Neuronal stem cell (in vitro differentiated cells): ENCODE data around the gene RSU1. TPM values are rescaled to one million over a fixed set of nuclear protein-coding genes. Genes with fewer than 3 reads are reported as not detected.
A peak's percentile ranks its signal among the peaks of the same experiment; 100 is the strongest.

Experiments
- DNase-seq: peaks from one replicate; pipeline ENCODE4 v3.0.0-alpha.2; 2013; ENCODE audit warnings: low spot score
- H2AFZ ChIP-seq: one replicate; pipeline ENCODE4 v1.6.1; 2013; ENCODE audit warnings: mild to moderate bottlenecking, low read length, inconsistent platforms
- H2AK5ac ChIP-seq: 2 replicates; pipeline ENCODE4 v1.6.1; 2013; ENCODE audit warnings: low read depth, mild to moderate bottlenecking, inconsistent platforms, low read length, moderate library complexity, mixed read lengths
- H2BK120ac ChIP-seq: 2 replicates; pipeline ENCODE4 v1.6.1; 2013; ENCODE audit warnings: low read depth, mild to moderate bottlenecking, inconsistent platforms, low read length, moderate library complexity, mixed read lengths
- H2BK12ac ChIP-seq: one replicate; pipeline ENCODE4 v1.6.1; 2013; ENCODE audit warnings: low read length, inconsistent platforms
- H2BK15ac ChIP-seq: 2 replicates; pipeline ENCODE4 v1.6.1; 2013; ENCODE audit warnings: mild to moderate bottlenecking, low read length, inconsistent platforms, mixed read lengths
- H2BK5ac ChIP-seq: one replicate; pipeline ENCODE4 v1.6.1; 2013; ENCODE audit warnings: inconsistent platforms, mild to moderate bottlenecking, low read length, moderate library complexity
- H3K14ac ChIP-seq: one replicate; pipeline ENCODE4 v1.6.1; 2013; ENCODE audit warnings: low read length, inconsistent platforms
- H3K18ac ChIP-seq: 2 replicates; pipeline ENCODE4 v1.6.1; 2013; ENCODE audit warnings: low read length, inconsistent platforms
- H3K23ac ChIP-seq: 2 replicates; pipeline ENCODE4 v1.6.1; 2013; ENCODE audit warnings: low read depth, mild to moderate bottlenecking, mixed read lengths, low read length, inconsistent platforms; ENCODE audit not compliant: poor library complexity
- H3K27ac ChIP-seq: replicated peaks from 3 replicates; pipeline ENCODE4 v1.5.1; 2013; ENCODE audit warnings: low read length, inconsistent platforms
- H3K27me3 ChIP-seq, 3 experiments: 2 replicates each; pipeline ENCODE4 v1.6.1; 2013; ENCODE audit warnings: low read length in 3 of 3, mild to moderate bottlenecking in 2 of 3, inconsistent platforms in 1 of 3, low read depth in 1 of 3, mixed read lengths in 1 of 3, moderate library complexity in 1 of 3; ENCODE audit not compliant: control insufficient read depth in 3 of 3, insufficient read depth in 3 of 3
- H3K36me3 ChIP-seq, 2 donors: replicated peaks in 1 of 2; 2 replicates each; pipeline ENCODE4 v1.6.1; 2013; ENCODE audit warnings: low read length in 2 of 2; ENCODE audit not compliant: control insufficient read depth in 2 of 2, insufficient read depth in 2 of 2
- H3K4ac ChIP-seq: 2 replicates; pipeline ENCODE4 v1.6.1; 2013; ENCODE audit warnings: inconsistent platforms, mild to moderate bottlenecking, low read length, moderate library complexity
- H3K4me1 ChIP-seq, 2 donors: 1 replicate in 1 of 2; 2 replicates in 1 of 2; pipeline ENCODE4 v1.6.1; 2013; ENCODE audit warnings: low read length in 2 of 2, low read depth in 1 of 2; ENCODE audit not compliant: control insufficient read depth in 2 of 2, insufficient read depth in 1 of 2
- H3K4me2 ChIP-seq: one replicate; pipeline ENCODE4 v1.6.1; 2013; ENCODE audit warnings: mild to moderate bottlenecking, low read length, inconsistent platforms; ENCODE audit not compliant: insufficient read depth, poor library complexity, severe bottlenecking
- H3K4me3 ChIP-seq, 2 donors: 2 replicates each; pipeline ENCODE4 v1.5.1; 2013; ENCODE audit warnings: low read length in 2 of 2, mild to moderate bottlenecking in 2 of 2, inconsistent platforms in 1 of 2, moderate library complexity in 1 of 2
- H3K79me1 ChIP-seq: one replicate; pipeline ENCODE4 v1.6.1; 2013; ENCODE audit warnings: low read depth, mild to moderate bottlenecking, inconsistent platforms, low read length, moderate library complexity
- H3K9ac ChIP-seq: one replicate; pipeline ENCODE4 v1.6.1; 2013; ENCODE audit warnings: mild to moderate bottlenecking, low read depth, low read length, inconsistent platforms; ENCODE audit not compliant: poor library complexity
- H3K9me3 ChIP-seq, 2 donors: replicated peaks in 1 of 2; 2 replicates each; pipeline versions ENCODE3 to v1.6.1; 2013; ENCODE audit warnings: low read length in 2 of 2, mild to moderate bottlenecking in 2 of 2, inconsistent platforms in 1 of 2, low read depth in 1 of 2, mixed read lengths in 1 of 2, moderate library complexity in 1 of 2; ENCODE audit not compliant: control insufficient read depth in 2 of 2, insufficient read depth in 1 of 2
- H4K8ac ChIP-seq: one replicate; pipeline ENCODE4 v1.6.1; 2013; ENCODE audit warnings: low read depth, mild to moderate bottlenecking, inconsistent platforms, low read length, moderate library complexity
- H4K91ac ChIP-seq: one replicate; pipeline ENCODE4 v1.6.1; 2013; ENCODE audit warnings: low read length, low read depth, mild to moderate bottlenecking, inconsistent platforms; ENCODE audit not compliant: poor library complexity
- WGBS, 2 donors: extraction: QIAGEN DNeasy Blood & Tissue Kit; methylation state at CpG; one replicate each; pipeline ENCODE4 v1.1.7; 2013; ENCODE audit warnings: missing lambda C conversion rate in 2 of 2, mixed read lengths in 1 of 2; ENCODE audit not compliant: insufficient read length in 2 of 2, insufficient replicate concordance in 1 of 2; ENCODE audit errors: extremely low coverage in 2 of 2; 5-methylcytosine and 5-hydroxymethylcytosine counted together
- polyA plus RNA-seq, 2 experiments: library from polyadenylated mRNA; stranded (reverse); fragments of 200-250 nt; gene quantifications; one replicate each; pipeline ENCODE4 v1.2.3, GENCODE V29; 2013

The RSU1 gene
- polyA plus RNA-seq (2013, experiment 1 of 2), result 36.1 TPM
- polyA plus RNA-seq (2013, experiment 2 of 2), result 36.0 TPM

DNA sequence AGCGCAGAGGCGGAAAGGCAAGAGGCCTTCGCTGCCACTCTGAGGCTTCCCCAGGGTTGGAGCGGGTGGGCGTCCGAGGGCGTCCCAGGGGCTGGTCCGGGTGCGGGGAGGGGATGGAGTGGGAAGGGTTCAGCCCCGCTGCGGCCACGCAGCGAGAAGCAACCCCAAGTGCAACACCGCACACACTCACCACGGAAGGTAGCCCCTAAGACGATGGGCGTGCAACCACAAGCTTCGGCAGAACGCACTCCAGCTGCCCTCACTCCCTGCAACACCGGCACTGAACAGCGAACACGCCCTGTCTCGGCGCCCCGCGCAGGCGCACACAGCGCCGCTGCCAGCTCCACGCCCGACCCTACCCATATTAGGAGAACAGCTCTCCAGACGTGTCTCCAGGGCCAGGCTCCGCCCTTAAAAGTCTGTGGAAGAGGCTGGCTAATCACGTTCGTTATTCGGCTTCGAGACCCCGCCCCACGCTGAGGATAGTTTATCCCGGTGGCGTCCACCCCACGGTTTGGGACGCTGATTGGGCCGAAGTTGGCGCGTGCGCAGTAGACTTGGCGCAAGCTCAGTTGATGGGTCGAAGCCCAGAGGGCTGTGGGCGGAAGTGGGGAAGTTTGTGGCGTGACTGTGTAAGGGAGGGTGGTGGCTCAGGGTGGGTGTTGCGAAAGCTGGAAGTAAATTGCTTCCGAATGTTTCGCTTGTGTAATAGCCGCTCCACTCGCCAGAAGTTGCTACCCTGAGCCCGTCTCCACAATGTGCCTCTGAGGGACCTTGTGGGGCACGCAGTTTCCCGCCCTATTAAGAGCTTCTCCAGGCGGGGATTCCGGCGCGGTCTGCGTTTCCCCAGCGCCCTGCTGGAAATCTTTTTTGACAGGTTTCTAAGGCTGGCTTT lies at the start of gene RSU1:
TSS of gene RSU1 (minus strand) at position 300 of the 895 bp plus-strand sequence. CDS start 343 bp downstream, outside the sequence.
- H3K9me3 ChIP-seq, result peaks cover 0 to 7% of the 10 kb centered on the region in 2 donors
- H2AFZ ChIP-seq, result peak within 1 kb of the TSS; percentile 93
- H4K8ac ChIP-seq, result no peak within 1 kb of the TSS
- no peak within 1 kb of the TSS for H2AK5ac ChIP-seq
- H2BK15ac ChIP-seq, result no peak within 1 kb of the TSS
- H3K4me3 ChIP-seq, result peak within 1 kb of the TSS; percentile 68 to 91
- H3K4me1 ChIP-seq, result peaks cover 3 to 5% of the 10 kb centered on the region in 2 donors
- peaks cover 2% of the 10 kb centered on the region for H3K79me1 ChIP-seq
- H3K18ac ChIP-seq, result peak within 1 kb of the TSS; percentile 94
- peak within 1 kb of the TSS; percentile 13 for H3K27ac ChIP-seq
- no peak within 1 kb of the TSS for H2BK5ac ChIP-seq
- WGBS, 2 donors, result no CpG with 5 or more reads among the region's 65 CpGs
- peak; percentile 99 for DNase-seq
- H3K4ac ChIP-seq, result no peak within 1 kb of the TSS
- H3K4me2 ChIP-seq, result peak within 1 kb of the TSS; percentile 78
- no peak within 1 kb of the TSS for H4K91ac ChIP-seq
- H2BK12ac ChIP-seq, result no peak within 1 kb of the TSS
- H3K14ac ChIP-seq, result peak within 1 kb of the TSS; percentile 42
- peak within 1 kb of the TSS; percentile 98 for H3K23ac ChIP-seq
- H3K9ac ChIP-seq, result peak within 1 kb of the TSS; percentile 95
- no peak within 1 kb of the TSS for H2BK120ac ChIP-seq
- peaks cover 0 to 10% (median 0%) of the 10 kb centered on the region in 3 experiments for H3K27me3 ChIP-seq
- H3K36me3 ChIP-seq, result no peaks in the 10 kb centered on the region

DNA sequence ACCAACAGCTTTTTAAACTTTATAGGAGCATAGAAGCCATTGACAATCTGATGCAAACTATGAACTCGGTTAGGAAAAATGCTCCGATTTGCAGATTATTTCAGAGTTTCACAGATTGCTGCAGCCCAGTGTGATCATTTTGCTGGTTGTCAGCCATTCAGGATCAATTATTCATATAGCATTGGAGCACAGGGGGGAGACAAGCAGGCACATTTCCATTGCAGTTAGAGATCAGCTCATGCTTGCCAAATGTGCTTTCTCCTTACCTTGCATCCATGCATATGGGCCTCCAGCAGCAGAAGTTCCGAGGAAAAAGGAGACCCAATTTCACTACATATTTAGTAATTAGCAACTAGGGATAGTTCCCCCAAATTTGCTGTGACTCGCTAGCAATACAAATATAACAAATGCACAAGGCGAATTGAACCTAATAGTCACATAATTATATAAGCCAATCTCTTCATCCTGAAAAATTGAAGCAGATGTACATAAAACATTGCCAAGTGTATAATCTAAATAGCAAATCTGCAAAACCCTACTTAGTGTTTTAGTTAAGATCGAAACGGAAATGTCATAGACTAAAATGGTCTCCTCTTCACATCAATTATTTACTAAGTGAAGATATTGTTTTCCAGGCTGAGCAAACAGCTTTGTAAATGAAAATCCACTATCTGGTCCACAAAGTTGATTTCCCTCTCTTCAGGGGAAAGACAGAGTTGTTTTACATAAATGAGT lies 49.5 kb upstream of the RSU1 start:
- H3K9me3 ChIP-seq, result no peaks in the 10 kb centered on the region
- H3K4me1 ChIP-seq, result peaks cover 5 to 16% of the 10 kb centered on the region in 2 donors
- WGBS, 2 donors, result no CpG with 5 or more reads among the region's 7 CpGs
- H3K9ac ChIP-seq, result no peak overlapping the region
- H2AFZ ChIP-seq, result no peak overlapping the region
- no peak overlapping the region for H3K4me2 ChIP-seq
- no peak overlapping the region for H4K8ac ChIP-seq
- H3K36me3 ChIP-seq, result no peaks in the 10 kb centered on the region
- no peak overlapping the region for H2BK12ac ChIP-seq
- H4K91ac ChIP-seq, result no peak overlapping the region
- H3K79me1 ChIP-seq, result no peaks in the 10 kb centered on the region
- no peak overlapping the region for H3K27ac ChIP-seq
- no peaks in the 10 kb centered on the region for H3K27me3 ChIP-seq
- H3K18ac ChIP-seq, result no peak overlapping the region
- no peak overlapping the region for H2BK5ac ChIP-seq
- no peak overlapping the region for H2BK120ac ChIP-seq
- H3K4ac ChIP-seq, result no peak overlapping the region
- no peak overlapping the region for H3K23ac ChIP-seq
- no peak overlapping the region for H2BK15ac ChIP-seq
- no peak overlapping the region for H2AK5ac ChIP-seq
- H3K14ac ChIP-seq, result no peak overlapping the region
- H3K4me3 ChIP-seq, result no peak overlapping the region
- DNase-seq, result no peak

DNA sequence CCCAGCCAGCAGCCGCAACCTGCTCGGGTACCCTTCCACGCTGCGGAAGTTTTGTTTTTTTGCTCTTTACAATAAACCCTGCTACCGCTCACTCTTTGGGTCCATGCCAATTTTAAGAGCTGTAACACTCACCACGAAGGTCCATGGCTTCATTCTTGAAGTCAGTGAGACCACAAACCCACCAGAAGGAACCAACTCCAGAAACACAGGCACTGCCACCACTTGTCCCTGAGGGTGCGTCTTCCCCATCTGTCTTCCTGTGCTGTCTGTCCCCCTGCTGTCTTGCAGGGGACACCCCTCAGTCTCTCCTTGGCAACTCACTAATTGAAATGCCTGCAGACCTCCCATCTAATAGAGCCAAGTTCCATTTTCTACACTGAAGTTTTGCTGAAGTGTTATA lies 48.5 kb upstream of the RSU1 start:
- H3K27ac ChIP-seq, result no peak overlapping the region

DNA sequence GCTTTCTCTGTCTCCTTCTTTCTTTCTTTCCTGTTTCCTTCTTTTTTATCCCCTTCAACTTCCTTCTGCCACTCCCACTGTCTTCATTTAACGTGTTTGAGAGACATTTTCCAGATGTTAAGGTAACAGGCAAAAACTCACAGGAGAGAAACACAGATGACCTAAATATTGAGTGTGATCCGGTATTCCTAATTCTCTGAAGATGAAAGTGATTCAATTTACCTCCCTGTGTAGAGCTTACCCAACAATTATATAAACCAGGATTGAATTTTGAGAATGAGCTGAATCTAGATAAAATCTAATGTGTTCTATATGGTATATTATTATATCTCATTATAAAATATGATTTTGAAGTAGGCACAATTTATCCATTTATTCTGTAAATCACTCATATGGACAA lies 46.5 kb upstream of the RSU1 start:
- no peak overlapping the region for H2BK120ac ChIP-seq
- H3K4me2 ChIP-seq, result no peak overlapping the region
- H3K14ac ChIP-seq, result no peak overlapping the region
- H4K91ac ChIP-seq, result no peak overlapping the region
- H3K4ac ChIP-seq, result no peak overlapping the region
- H4K8ac ChIP-seq, result no peak overlapping the region
- no CpG with 5 or more reads among the region's 2 CpGs for WGBS, 2 donors
- H3K9ac ChIP-seq, result no peak overlapping the region
- H3K9me3 ChIP-seq, result no peaks in the 10 kb centered on the region
- no peaks in the 10 kb centered on the region for H3K36me3 ChIP-seq
- H3K27me3 ChIP-seq, result no peaks in the 10 kb centered on the region
- no peak overlapping the region for H2BK15ac ChIP-seq
- H3K4me1 ChIP-seq, result peaks cover 5 to 16% of the 10 kb centered on the region in 2 donors
- H2BK5ac ChIP-seq, result no peak overlapping the region
- DNase-seq, result no peak
- H3K27ac ChIP-seq, result no peak overlapping the region
- H3K23ac ChIP-seq, result no peak overlapping the region
- no peaks in the 10 kb centered on the region for H3K79me1 ChIP-seq
- H3K4me3 ChIP-seq, result no peak overlapping the region
- no peak overlapping the region for H2AFZ ChIP-seq
- no peak overlapping the region for H2BK12ac ChIP-seq
- H2AK5ac ChIP-seq, result no peak overlapping the region
- H3K18ac ChIP-seq, result no peak overlapping the region

More for the DNA sequence above, 48.5 kb upstream of the RSU1 start:
- Histone ChIP-seq H3K18ac (no peak overlapping the region), H4K91ac (no peak overlapping the region), H3K36me3 (no peaks in the 10 kb centered on the region), H2BK15ac (no peak overlapping the region), H3K79me1 (no peaks in the 10 kb centered on the region), H2AFZ (no peak overlapping the region), H3K4ac (no peak overlapping the region), H3K27me3 (no peaks in the 10 kb centered on the region), H3K4me1 (peaks cover 5 to 16% of the 10 kb centered on the region in 2 donors), H3K4me3 (no peak overlapping the region), H2BK120ac (no peak overlapping the region), H2BK12ac (no peak overlapping the region), H3K23ac (no peak overlapping the region), H2AK5ac (no peak overlapping the region), H4K8ac (no peak overlapping the region), H3K9me3 (no peaks in the 10 kb centered on the region), H2BK5ac (no peak overlapping the region), H3K4me2 (no peak overlapping the region), H3K9ac (no peak overlapping the region), H3K14ac (no peak overlapping the region)
- no peak for DNase-seq
- no CpG with 5 or more reads among the region's 7 CpGs for WGBS, 2 donors
